PFSK-1 (cell line): ENCODE measurements around the gene ADAP1.

Source experiments
- POLR2AphosphoS5 ChIP-seq: IDR thresholded peaks from 2 replicates; pipeline ENCODE4 v1.6.1; 2012; ENCODE audit warnings: low read depth, mild to moderate bottlenecking, control low read depth, low read length, moderate library complexity
- SIN3A ChIP-seq: IDR thresholded peaks from 2 replicates; pipeline ENCODE4 v1.6.1; 2012; ENCODE audit warnings: mild to moderate bottlenecking, low read length, moderate library complexity, borderline replicate concordance; ENCODE audit not compliant: insufficient read depth
- TAF1 ChIP-seq: IDR thresholded peaks from 2 replicates; pipeline ENCODE4 v1.6.1; 2012; ENCODE audit warnings: low read length, control low read depth, borderline replicate concordance; ENCODE audit not compliant: insufficient read depth

- no peak for TF ChIP-seq TAF1
- TF ChIP-seq POLR2AphosphoS5 = no peak
- no peak for TF ChIP-seq SIN3A
These were observed 19.9 kb downstream of the ADAP1 start for GRCh38 chr7:934469-935163.
